HepG2 (cell line): ENCODE data around the gene TAF13. TPM values are rescaled to one million over a fixed set of nuclear protein-coding genes. Genes with fewer than 3 reads are reported as not detected.

Experiments
- CERS6 ChIP-seq: sonication (generic); formaldehyde crosslinking; IDR thresholded peaks from 2 replicates; pipeline ENCODE4 v1.5.0; 2020; ENCODE audit warnings: missing genetic modification reagents
- DDIT3 ChIP-seq: sonication (generic); formaldehyde crosslinking; IDR thresholded peaks from 2 replicates; pipeline ENCODE4 v1.4.0; 2020; ENCODE audit warnings: mild to moderate bottlenecking, missing genetic modification reagents
- DR1 ChIP-seq: sonication (generic); formaldehyde crosslinking; IDR thresholded peaks from 2 replicates; pipeline ENCODE4 v1.8.0; 2021; ENCODE audit warnings: mild to moderate bottlenecking, missing genetic modification reagents, inconsistent platforms
- DZIP1 ChIP-seq: sonication (generic); formaldehyde crosslinking; IDR thresholded peaks from 2 replicates; pipeline ENCODE4 v1.5.0; 2020; ENCODE audit warnings: mild to moderate bottlenecking, missing genetic modification reagents
- HMGXB4 ChIP-seq, 2 experiments: sonication (generic) in 1 of 2; formaldehyde crosslinking in 1 of 2; IDR thresholded peaks; 2 replicates each; pipeline versions ENCODE4 v1.4.0 to v1.6.1; 2018 to 2020; ENCODE audit warnings: missing genetic modification reagents in 2 of 2, borderline replicate concordance in 1 of 2, low read depth in 1 of 2, mild to moderate bottlenecking in 1 of 2, missing biosample characterization in 1 of 2
- NR0B2 ChIP-seq: sonication (generic); formaldehyde crosslinking; IDR thresholded peaks from 2 replicates; pipeline ENCODE4 v1.4.0; 2020; ENCODE audit warnings: mild to moderate bottlenecking, missing genetic modification reagents
- NR2F2 ChIP-seq: IDR thresholded peaks from 2 replicates; pipeline ENCODE4 v1.6.1; 2012; ENCODE audit warnings: low read depth, inconsistent platforms, borderline replicate concordance
- NRL ChIP-seq: sonication (generic); formaldehyde crosslinking; IDR thresholded peaks from 2 replicates; pipeline ENCODE4 v1.5.0; 2020; ENCODE audit warnings: missing genetic modification reagents, mild to moderate bottlenecking, moderate library complexity, borderline replicate concordance
- PAF1 ChIP-seq: IDR thresholded peaks from 2 replicates; pipeline ENCODE4 v1.6.1; 2016; ENCODE audit warnings: missing genetic modification reagents, missing compliant biosample characterization
- PHF21A ChIP-seq: sonication (generic); formaldehyde crosslinking; IDR thresholded peaks from 2 replicates; pipeline ENCODE4 v1.5.0; 2020; ENCODE audit warnings: mild to moderate bottlenecking, missing genetic modification reagents
- RARA ChIP-seq: IDR thresholded peaks from 2 replicates; pipeline ENCODE4 v1.6.1; 2016; ENCODE audit warnings: missing genetic modification reagents, missing compliant biosample characterization
- RERE ChIP-seq: IDR thresholded peaks from 2 replicates; pipeline ENCODE4 v1.6.1; 2016; ENCODE audit warnings: low read depth, missing genetic modification reagents, missing compliant biosample characterization
- ZFY ChIP-seq: sonication (generic); formaldehyde crosslinking; IDR thresholded peaks from 2 replicates; pipeline ENCODE4 v1.4.0; 2020; ENCODE audit warnings: missing genetic modification reagents
- ZNF180 ChIP-seq: sonication (generic); formaldehyde crosslinking; IDR thresholded peaks from 2 replicates; pipeline ENCODE4 v1.4.0; 2020; ENCODE audit warnings: low read depth, missing genetic modification reagents, borderline replicate concordance
- ZNF644 ChIP-seq: IDR thresholded peaks from 2 replicates; pipeline ENCODE4 v1.6.1; 2016; ENCODE audit warnings: low read depth
- ZNF768 ChIP-seq: sonication (generic); formaldehyde crosslinking; IDR thresholded peaks from 2 replicates; pipeline ENCODE4 v1.4.0; 2020; ENCODE audit warnings: missing genetic modification reagents
- polyA plus RNA-seq, 8 experiments: library from polyadenylated mRNA; depleted of rRNA in 3 of 8; stranded (reverse) in 7 of 8; unstranded in 1 of 8; fragments of >200 nt; fragmentation: Illumina TruSeq in 4 of 8; extraction: Trizol in 4 of 8; gene quantifications; 2 replicates each; pipeline versions ENCODE4 v1.2.1 to v1.2.3, GENCODE V29; 2011 to 2016; ENCODE audit warnings: low read depth in 4 of 8, missing spikeins in 1 of 8, mixed read lengths in 1 of 8; ENCODE audit not compliant: insufficient read depth in 1 of 8
- total RNA-seq, 5 experiments: library from RNA; depleted of rRNA; stranded (reverse); fragments of >200 nt; fragmentation: Illumina TruSeq; extraction: Trizol; gene quantifications; 2 replicates each; pipeline ENCODE4 v1.2.3, GENCODE V29; 2016; ENCODE audit warnings: low read depth in 1 of 5

TAF13 gene
- total and polyA plus RNA-seq, 2 of the 13 experiments (the other 11 are each of a cell fraction or from before 2014, with no cell fraction given), result 11.5 to 36.3 TPM

GRCh38 chr1:109090196-109091077 lies 14.6 kb upstream of the TAF13 start, which contains the start of gene TMEM167B (continued):
- TF ChIP-seq HMGXB4 (CRISPR knock-in tag; IDR thresholded peaks at IDR 0.05; ENCODE audit: borderline replicate concordance in 1 of 2, low read depth in 1 of 2) (peak; percentile 95 to 98), ZNF180 (CRISPR knock-in tag) (no peak), NRL (CRISPR knock-in tag) (peak; percentile 78), CERS6 (no peak), RARA (peak; percentile 47), NR2F2 (no peak), ZNF768 (CRISPR knock-in tag) (no peak), PAF1 (CRISPR knock-in tag) (no peak), RERE (CRISPR knock-in tag) (0 out of 2 replicates have a peak, but pooled peaks have one; percentile 38), ZNF644 (peak; percentile 21; the same call in 1 of the 2 replicates), ZFY (peak; percentile 88), DR1 (CRISPR knock-in tag) (no peak), NR0B2 (CRISPR knock-in tag) (peak; percentile 90), DZIP1 (CRISPR knock-in tag) (0 out of 2 replicates have a peak, but pooled peaks have one; percentile 26), DDIT3 (no peak), PHF21A (no peak)
